DMS153 (cell line): ENCODE measurements around the gene CSGALNACT2.
"Not testable (repeated sequence)": the region's sequence is repeated elsewhere in the genome, so short reads cannot be mapped to it uniquely, and the experiment has no call there.

Source experiments
- DNase-seq: peaks from one replicate; lab custom pipeline; 2025; lab: John Stamatoyannopoulos, UW

The CSGALNACT2 gene

DNA sequence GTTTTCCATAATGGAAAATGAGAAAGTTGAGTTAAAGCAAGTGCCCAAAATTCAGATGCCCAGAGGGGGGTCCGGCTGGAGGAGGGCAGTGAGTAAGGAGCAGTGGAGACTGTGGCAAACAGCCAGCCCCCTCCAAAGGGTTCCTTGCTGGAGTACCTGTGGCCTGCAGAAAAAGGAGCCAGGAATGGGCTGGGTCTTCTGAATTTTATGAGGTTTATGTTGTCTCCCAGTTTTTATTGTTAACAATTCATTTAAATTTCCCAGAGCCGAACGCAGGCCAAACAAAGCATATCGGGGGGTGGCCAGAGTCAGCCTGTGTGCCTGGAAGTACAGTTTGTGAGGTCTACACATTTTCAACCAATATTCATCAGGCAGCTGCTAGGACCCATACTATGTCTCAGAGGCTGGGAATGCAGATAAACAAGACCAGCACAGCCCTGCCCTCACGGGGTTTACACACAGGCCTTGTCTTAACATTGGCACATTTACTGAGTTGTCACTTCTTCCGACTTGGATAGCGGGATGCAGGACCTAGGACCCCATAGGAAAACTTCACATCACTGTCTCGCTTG is 12.9 kb upstream of the CSGALNACT2 start:
- DNase-seq: no peak

DNA sequence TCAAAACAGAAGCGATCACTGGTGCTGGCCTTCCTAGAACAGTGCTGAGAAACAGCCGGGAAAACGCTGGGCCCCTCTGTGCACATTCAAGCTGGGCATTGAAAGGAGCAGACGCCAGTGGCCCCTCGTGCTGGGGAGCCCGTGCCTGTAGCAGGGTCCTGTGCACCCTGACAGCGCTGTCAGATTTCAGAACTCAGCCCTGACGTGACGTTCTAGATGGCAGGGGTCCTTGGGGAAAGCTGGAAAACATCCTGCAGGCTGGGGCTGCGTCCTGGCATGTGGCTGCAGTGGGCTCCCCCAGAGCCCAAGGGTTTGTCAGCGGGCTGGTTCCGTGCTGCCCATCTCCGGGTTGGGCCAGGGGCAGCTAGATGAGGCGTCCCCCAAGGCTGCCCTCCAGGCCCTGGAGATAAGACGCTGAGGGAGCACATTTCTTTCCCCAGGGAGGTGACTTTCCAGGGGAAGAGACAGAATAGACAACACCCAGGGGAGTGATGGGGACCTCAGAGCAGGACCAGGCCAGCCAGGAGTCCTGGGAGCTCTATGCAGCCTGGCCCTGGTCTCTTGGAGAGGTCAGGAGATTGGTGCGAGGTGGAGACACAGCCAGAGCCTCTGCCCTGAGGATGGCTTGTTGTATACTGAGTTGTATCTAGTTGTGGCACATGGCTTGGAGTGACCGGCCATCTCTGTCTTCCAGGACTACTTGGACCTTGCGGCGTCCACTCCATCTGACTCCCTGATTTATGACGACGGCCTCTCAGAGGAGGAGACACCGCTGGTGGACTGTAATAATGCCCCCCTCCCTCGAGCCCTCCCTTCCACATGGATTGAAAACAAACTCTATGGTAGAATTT is 12.1 kb upstream of the CSGALNACT2 start:
- no peak for DNase-seq

DNA sequence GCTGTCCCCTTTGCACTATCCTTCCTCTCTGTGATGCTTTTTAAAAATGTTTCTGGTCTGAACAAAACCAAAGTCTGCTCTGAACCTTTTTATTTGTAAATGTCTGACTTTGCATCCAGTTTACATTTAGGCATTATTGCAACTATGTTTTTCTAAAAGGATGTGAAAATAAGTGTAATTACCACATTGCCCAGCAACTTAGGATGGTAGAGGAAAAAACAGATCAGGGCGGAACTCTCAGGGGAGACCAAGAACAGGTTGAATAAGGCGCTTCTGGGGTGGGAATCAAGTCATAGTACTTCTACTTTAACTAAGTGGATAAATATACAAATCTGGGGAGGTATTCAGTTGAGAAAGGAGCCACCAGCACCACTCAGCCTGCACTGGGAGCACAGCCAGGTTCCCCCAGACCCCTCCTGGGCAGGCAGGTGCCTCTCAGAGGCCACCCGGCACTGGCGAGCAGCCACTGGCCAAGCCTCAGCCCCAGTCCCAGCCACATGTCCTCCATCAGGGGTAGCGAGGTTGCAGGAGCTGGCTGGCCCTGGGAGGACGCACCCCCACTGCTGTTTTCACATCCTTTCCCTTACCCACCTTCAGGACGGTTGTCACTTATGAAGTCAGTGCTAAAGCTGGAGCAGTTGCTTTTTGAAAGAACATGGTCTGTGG is 11.4 kb upstream of the CSGALNACT2 start:
- DNase-seq: no peak

DNA sequence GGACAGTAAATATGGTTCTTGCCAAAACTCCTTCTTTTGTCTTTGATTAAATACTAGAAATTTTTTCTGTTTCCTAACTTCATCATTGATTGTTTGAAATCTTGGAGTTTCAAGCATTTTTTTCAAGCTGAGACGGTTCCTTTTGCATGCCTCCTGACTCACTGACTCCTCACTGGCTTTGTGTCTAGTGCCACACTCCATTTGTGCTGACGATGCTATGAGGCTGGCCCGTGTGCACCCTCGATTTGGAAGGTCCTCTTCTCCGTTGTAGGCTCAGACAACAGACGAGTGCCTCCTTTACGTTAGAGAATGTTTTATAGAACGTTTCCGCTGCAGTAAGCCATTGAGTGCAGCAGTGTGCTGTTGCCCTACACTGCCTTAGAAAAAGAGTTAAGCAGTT is 10.8 kb upstream of the CSGALNACT2 start:
- DNase-seq: no peak

DNA sequence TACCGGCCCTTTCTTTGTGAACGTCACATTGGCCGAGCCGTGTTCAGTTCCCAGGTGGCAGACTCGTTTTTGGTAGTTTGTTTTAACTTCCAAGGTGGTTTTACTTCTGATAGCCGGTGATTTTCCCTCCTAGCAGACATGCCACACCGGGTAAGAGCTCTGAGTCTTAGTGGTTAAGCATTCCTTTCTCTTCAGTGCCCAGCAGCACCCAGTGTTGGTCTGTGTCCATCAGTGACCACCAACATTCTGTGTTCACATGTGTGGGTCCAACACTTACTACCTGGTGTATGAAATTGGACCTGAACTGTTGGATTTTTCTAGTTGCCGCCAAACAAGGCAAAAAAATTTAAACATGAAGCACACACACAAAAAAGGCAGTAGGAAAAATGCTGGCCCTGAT is 9.9 kb upstream of the CSGALNACT2 start:
- DNase-seq: no peak

DNA sequence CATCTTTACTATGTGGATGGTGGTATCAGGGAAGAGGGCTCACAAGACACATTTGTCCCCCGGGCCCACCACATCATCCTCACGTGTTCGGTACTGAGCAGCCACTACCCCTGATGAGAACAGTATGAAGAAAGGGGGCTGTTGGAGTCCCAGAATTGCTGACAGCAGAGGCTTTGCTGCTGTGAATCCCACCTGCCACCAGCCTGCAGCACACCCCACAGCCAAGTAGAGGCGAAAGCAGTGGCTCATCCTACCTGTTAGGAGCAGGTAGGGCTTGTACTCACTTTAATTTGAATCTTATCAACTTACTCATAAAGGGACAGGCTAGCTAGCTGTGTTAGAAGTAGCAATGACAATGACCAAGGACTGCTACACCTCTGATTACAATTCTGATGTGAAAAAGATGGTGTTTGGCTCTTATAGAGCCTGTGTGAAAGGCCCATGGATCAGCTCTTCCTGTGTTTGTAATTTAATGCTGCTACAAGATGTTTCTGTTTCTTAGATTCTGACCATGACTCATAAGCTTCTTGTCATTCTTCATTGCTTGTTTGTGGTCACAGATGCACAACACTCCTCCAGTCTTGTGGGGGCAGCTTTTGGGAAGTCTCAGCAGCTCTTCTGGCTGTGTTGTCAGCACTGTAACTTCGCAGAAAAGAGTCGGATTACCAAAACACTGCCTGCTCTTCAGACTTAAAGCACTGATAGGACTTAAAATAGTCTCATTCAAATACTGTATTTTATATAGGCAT is 9.1 kb upstream of the CSGALNACT2 start:
- no peak for DNase-seq

DNA sequence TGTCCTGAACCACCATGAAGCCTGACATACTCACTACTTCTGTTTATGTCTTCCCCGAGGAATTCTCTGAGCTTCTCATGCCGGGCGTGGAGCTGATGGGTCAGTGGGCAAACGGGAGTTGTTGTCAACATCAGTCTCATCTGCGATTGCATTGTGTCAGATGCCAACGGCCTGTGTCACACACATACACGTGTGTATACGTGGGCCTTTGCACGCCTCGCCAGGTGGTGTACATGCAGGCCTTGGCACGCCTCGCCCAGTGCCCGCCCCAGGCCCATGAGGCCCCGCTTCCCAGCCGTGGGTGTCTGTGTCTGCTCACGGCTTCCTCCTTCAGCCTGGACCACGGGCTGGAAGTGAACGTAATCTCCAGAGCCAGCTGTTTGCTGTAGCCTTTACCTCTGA is 7.5 kb upstream of the CSGALNACT2 start:
- DNase-seq: no peak

DNA sequence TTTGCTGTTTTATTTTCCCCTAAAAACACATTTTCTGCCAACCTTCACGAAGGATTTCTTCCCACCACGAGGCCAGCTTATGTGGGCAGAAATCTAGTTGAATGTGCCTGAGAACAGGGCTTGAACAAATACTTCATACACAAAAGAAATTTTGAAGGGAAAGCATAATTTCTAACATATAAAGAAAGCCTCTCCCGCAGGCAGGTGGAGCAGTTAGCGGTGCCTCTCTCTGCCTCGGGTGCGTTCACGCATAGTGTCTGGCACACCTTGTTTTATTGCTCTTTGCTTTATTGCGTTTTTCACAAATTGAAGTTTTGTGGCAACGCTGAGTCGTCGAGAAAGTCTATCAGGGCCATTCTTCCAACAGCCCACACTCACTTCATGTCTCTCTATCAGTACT is 7.0 kb upstream of the CSGALNACT2 start:
- DNase-seq: no peak

DNA sequence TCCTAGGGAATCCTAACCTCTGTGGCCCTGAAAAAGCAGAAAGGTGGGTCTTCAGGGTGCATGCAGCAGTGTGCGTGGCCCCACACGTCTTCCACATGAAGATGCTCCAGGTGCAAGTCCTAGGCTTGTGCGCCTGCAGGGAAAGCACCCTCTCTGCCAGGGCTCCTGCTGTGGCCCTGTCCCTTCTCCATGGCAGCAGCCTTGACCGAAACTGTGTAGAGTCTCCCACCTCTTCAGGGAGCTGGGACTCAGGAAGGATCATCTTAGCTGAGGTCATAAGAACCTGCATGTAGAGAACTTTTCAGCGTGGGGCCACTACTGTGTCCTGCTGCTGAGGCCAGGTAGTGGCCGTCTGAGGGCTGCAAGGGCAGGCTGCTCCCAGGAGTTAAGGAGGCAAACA is 6.3 kb upstream of the CSGALNACT2 start:
- DNase-seq: no peak

DNA sequence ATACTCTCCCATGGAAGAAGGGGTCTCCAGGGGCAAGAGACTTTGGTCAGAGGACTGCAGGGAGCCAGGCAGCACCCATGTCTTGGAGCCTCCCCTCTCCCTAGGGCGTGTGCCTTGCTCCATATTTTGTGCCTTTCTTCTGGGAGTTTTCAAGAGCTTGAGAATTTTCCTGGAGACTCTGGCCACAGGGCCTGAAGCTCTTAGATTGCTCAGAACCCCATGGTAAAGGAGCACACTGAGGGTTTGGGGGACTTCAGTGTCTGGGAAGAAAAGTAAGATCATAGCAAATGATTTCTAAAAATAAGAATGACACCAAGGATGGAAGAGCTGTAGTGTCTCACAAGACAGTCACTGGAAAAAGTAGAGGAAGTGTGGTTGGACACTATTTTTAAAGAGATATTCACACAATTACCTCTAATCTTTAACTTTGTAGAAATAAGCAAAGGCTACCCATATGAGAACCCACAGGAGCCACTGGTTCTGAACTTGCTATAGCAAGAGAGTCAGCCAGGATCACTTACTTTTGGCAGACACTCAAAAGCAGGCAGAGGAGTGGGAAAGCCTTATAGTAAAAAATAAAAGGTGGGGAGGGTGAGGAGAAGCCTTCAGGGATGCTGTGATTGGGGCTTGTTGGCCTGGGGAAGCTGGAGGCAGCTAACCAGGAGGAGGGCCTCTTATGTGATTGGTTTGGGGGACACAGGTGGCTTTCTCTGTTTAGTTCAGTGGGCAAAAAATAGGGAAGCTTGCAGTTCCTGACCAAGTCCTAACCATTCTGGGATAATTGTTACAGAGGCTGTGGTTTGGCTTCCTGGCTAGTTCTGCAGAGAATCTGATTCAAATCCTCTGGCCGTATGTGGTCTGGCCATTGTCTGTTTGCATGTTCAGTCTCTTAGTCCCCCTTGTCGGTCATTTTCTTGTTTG is 5.1 kb upstream of the CSGALNACT2 start:
- DNase-seq: no peak

DNA sequence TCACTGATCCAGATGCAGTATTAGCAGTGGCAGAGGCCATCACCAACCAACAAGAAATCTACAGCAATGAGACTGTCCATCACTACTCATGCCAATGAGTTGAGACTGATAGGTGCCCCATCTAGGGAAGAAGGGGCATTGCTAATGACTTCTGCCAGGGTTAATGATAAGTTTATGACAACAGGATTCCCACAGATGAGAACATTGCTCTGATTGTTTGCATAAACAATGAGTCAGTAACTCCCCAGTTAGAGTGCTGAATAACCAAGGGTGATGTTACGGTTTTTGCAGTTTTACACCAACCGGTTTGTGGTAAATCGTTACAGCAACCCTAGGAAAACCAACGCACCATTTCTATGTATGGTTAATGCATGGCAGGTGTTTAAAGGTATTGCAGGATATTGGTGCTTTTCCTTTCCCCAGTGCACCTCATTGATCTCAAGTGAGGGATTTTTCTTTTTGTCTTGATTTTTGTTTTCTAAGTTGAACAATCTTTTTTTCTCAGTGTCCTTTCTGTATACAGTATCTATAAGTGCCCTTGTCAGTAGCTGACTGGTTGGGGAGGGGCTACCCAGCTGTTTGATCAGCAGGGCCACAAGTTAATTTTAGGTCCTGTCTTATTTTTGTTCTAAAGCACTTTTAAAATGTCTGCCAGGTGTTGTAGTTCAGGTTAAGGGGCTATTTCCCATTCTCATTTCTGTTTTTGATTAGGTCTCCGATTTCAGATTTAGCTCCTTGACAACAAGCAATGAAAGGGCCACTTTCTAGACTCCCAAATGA is 3.9 kb upstream of the CSGALNACT2 start:
- no peak for DNase-seq

DNA sequence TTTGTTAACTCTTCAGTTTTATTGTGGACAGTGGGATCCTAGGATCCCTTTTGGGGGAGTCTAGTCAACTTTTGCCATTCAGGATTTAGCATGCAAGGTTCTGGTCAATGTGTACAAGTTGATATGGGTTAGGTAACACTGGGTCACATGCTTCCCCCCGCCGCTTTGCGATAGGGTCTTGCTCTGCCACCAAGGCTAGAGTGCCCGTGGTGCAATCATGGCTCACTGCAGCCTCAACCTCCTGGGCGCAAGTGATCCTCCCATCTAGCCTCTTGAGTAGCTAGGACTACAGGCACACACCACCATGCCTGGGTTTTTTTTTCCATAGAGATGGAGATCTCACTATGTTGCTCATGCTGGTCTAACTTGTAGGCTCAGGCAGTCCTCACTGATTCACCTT is 3.2 kb upstream of the CSGALNACT2 start:
- DNase-seq: no peak

DNA sequence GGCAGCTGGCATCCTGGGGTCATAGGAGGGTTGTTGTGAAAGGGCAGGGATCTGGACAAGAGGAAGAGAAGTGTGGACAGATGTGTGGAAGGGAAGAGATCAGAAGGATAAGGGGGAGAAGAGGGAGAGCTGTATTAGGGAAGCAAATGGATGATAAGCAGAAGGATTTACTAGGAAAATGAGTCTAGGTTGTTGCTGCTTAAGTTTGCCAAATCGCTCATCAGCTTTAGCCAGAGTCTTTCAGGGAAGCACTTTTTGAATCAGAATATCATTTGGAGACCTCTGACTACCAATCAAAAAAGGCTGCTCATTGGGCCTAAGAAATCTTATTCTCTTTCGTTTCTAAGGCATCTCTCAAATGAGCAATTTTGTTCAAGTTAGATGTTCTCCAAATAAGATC is 2.6 kb upstream of the CSGALNACT2 start:
- no peak for DNase-seq

DNA sequence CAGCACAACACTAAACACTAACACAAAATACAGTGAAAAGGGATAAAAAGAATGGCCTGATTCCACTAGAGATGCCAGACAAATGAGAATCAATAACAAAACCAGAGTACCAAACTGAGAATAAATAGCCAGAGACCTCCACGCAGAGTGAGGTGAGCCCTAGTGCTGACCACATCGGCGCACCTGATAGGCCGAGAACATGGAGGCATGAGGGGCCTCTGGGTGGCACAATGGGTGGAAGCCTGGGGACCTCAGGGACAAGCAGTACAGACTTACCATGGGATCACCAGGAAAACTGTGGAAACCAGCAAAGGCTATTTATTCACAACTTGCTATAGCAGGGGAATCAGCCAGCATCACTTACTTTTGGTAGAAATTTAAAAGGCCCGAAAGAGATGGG is 1.8 kb upstream of the CSGALNACT2 start:
- DNase-seq: no peak

DNA sequence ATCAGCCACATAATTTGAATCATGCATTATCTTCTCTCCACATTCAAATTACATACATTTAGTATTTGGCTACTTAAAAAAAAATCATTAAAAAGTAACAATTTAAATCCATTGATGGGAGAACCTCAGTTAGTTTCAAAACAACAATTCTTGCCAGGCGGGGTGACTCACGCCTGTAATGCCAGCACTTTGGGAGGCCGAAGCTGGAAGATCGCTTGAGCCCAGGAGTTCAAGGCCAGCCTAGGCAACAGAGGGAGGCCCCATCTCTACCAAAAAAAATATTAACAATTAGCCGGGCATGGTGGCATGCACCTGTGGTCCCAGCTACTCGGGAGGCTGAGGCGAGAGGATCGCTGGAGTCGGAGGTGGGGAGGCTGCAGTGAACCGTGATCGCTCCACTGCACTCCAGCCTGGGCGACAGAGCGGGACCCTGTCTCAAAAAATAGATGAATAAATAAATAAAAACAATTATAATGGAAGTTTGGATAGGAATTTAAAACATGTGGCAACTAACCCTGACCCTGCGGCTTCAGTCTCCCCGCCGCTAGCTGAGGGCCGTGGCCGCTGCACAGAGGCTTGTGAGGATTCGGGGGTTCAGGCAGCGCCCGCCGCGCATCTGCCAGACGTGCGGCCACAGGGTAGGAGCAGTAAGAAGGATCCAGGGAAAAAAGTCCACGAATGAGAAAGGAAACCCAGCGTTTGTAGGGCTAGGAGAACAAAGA is 1.1 kb upstream of the CSGALNACT2 start:
- DNase-seq: no peak

DNA sequence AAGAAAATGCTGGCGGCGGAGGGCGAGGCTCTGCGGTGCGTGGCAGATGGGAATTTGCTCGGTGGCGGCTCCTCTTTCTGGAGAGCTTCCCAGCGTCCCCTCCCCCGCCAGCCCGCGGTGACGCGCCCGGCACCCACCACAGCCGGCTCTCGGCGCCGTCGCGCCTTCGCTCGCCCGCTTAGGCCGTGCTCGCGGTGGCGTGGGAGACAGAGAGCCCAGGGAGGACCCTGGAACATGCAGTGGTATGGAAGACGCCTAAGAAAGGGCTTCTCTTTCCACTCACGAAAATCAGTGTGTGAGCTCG is 576 bp upstream of the CSGALNACT2 start:
- DNase-seq: no peak

DNA sequence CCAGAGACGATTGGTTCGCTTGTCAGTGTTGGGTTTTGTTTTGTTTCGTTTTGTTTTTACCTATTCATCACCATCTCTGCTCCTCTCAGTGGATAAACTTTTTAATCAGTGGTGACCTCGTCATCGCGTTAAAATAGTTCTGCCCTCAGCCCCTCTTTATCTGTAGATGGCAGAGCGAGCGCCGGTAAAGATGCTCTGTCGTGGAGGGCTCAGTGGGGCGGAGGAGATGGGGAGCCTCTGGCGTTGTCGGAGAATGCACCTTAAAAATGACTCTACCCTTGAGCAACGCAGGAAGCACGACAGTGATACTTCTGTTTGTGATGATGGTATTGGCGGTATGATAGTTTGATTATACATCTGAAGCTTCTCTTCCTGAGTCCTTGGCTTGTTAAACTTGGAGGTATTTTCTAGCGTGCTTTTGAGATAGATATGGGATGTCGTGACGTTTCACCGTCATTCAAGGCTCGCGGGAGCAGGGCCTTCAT is 554 bp downstream of the CSGALNACT2 start:
- no peak for DNase-seq

DNA sequence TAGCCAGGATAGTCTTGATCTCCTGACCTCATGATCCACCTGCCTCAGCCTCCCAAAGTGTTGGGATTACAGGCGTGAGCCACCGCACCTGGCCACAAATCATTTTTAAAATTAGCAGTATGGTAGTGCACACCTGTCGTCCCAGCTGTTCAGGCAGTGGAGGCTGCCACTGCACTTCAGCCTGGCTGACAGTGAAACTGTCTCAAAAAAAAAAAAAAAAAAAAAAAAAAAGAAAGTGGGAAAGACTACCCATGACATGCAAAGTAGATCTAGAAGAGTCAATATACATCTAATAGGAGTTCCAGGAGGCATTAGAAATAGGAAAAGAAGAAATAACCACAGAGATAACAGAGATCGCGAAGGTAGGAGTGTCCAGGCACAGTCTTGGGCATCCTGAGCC is 3.2 kb downstream of the CSGALNACT2 start:
- DNase-seq: no peak

DNA sequence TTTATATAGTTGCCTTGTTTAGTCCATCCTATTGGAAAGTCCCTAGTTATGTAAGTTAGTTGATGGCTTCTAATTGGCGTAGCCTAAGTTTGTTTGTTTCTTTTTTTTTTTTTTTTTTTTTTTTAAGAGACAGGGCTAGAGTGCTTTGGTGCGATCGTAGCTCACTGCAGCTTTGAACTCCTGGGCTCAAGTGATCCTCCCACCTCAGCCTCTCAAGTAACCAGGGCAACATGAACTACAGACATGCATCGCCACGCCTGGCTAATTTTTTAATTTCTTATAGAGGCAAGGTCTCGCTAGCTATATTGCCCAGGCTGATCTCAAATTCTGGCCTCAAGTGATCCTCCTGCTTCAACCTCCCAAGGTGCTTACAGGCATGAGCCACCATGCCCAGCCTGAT is 7.1 kb downstream of the CSGALNACT2 start:
- no peak for DNase-seq

DNA sequence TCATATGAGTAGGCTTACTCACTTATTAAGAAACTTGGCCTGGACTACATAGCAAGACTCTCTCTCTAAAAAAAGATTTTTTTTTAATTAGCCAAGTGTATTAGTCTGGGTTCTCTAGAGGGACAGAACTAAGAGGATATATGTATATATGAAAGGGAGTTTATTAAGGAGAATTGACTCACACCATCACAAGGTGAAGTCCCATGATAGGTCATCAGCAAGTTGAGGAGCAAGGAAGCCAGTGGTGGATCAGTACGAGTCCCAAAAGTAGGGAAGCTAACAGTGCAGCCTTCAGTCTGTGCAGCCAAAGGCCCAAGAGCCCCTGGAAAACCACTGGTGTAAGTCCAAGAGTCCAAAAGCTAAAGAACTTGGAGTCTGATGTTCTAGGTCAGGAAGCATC is 7.7 kb downstream of the CSGALNACT2 start:
- not testable (repeated sequence) for DNase-seq
